Adrenal gland (tissue), 19 donors: ENCODE data around the gene PPP2R3B. TPM values are rescaled to one million over a fixed set of nuclear protein-coding genes. Genes with fewer than 3 reads are reported as not detected.

Source experiments
- DNase-seq, 7 donors: peaks; one replicate each; pipeline ENCODE4 v3.0.0-alpha.2; 2019 to 2020
- H3K27ac ChIP-seq, 5 donors: fragments of 200-600 bp; sonication (generic) in 4 of 5; 1 replicate in 3 of 5; 2 replicates in 2 of 5; pipeline versions ENCODE4 v1.5.1 to v1.8.0; 2016 to 2020; ENCODE audit warnings: mild to moderate bottlenecking in 1 of 5
- H3K27me3 ChIP-seq: fragments of 200-600 bp; 2 replicates; pipeline ENCODE4 v1.8.0; 2021
- H3K36me3 ChIP-seq, 2 donors: fragments of 200-600 bp; replicated peaks in 1 of 2; 1 replicate in 1 of 2; 2 replicates in 1 of 2; pipeline versions ENCODE4 v1.5.1 to v1.8.0; 2018 to 2022
- H3K4me1 ChIP-seq, 2 donors: fragments of 200-600 bp; replicated peaks in 1 of 2; 1 replicate in 1 of 2; 2 replicates in 1 of 2; pipeline versions ENCODE4 v1.5.1 to v1.8.0; 2018 to 2021
- H3K4me3 ChIP-seq, 4 donors: fragments of 200-600 bp; sonication (generic) in 3 of 4; one replicate each; pipeline ENCODE4 v1.5.1; 2016 to 2018
- H3K9me3 ChIP-seq, 3 donors: fragments of 200-600 bp; sonication (generic) in 1 of 3; replicated peaks in 1 of 3; 1 replicate in 2 of 3; 2 replicates in 1 of 3; pipeline versions ENCODE4 v1.5.1 to v1.8.0; 2016 to 2021
- CTCF ChIP-seq, 6 experiments: fragments of 450-650 bp in 4 of 6; fragments of 200-600 bp in 2 of 6; sonication (generic) in 1 of 6; IDR thresholded peaks; 1 replicate in 5 of 6; 2 replicates in 1 of 6; pipeline versions ENCODE4 v1.5.1 to v1.8.0; 2016 to 2021; ENCODE audit warnings: antibody characterized with exemption in 6 of 6, mild to moderate bottlenecking in 2 of 6, moderate library complexity in 1 of 6
- POLR2A ChIP-seq, 2 donors: fragments of 450-650 bp; IDR thresholded peaks; one replicate each; pipeline ENCODE4 v1.6.1; 2017; ENCODE audit warnings: antibody characterized with exemption in 2 of 2, mild to moderate bottlenecking in 2 of 2, moderate library complexity in 1 of 2
- WGBS, 4 donors: extraction: QIAGEN DNeasy Blood & Tissue Kit in 2 of 4; methylation state at CpG; one replicate each; pipeline versions ENCODE4 v1.1.5 to v1.1.7; 2013 to 2017; 5-methylcytosine and 5-hydroxymethylcytosine counted together
- intact Hi-C, 2 donors: fragments of 100-400 bp; cut with DNase I; formaldehyde crosslinking; loops; one replicate each; pipeline versions ENCODE4 v1.14.1 to v1.15.0; 2022 to 2023
- long read RNA-seq, 10 donors: library from polyadenylated mRNA in 3 of 10; unstranded in 2 of 10; stranded (forward) in 1 of 10; transcript quantifications; one replicate each; pipeline ENCODE4 v2.0.0 and lab custom pipeline, GENCODE V29; 2021 to 2026
- polyA plus RNA-seq, 3 donors: library from polyadenylated mRNA; stranded (reverse); fragments of 200-250 nt in 2 of 3; fragments of 350-450 nt in 1 of 3; fragmentation: Illumina TruSeq in 1 of 3; extraction: RNeasy Lipid Tissue Mini Kit (QIAGEN cat#74804) in 1 of 3; gene quantifications; one replicate each; pipeline ENCODE4 v1.2.3, GENCODE V29; 2013 to 2014
- total RNA-seq, 9 donors: library from RNA; depleted of rRNA in 4 of 9; stranded (reverse); fragments of >200 nt in 4 of 9; fragments of 120-200 nt in 1 of 9; fragmentation: NEBNext Ultra II Directional in 1 of 9; extraction: Animal tissue kit (Norgen Biotek cat#: 25700) in 1 of 9; gene quantifications; one replicate each; pipeline versions ENCODE4 v1.1.0 to v1.2.4, GENCODE V29; 2013 to 2023
- donor health status: healthy with polysubstance abuse.
- donor health status: Bipolar disorder and iron deficiency.
- donor health status: DM: yes; HTN: yes; CAD: no.
- donor health status: DM: no; HTN: no; CAD: no.
- donor health status: DM: no; HTN: no; CAD: no.
- donor health status: DM: yes; HTN: yes; CAD: no.

PPP2R3B gene
- total RNA-seq (10 to 100 TPM in 6 of 9 donors, 1 to 10 TPM in 3; 5.6 to 22.1 (median 13.8) TPM), polyA plus RNA-seq (100 to 1,000 TPM in 1 of 3 donors, 10 to 100 TPM in 1, 1 to 10 TPM in 1; 2.1 to 112 (median 68.8) TPM)
- long read RNA-seq, donor 1, partial matches to known transcripts: 0 of 2 reads
- long read RNA-seq, donor 1, other reads (novel, unspliced or antisense): 0 of 2 reads
- long read RNA-seq, donor 2, partial matches to known transcripts: 0 of 1 reads
- long read RNA-seq, donor 2, other reads (novel, unspliced or antisense): 0 of 1 reads
- long read RNA-seq, donor 3, partial matches to known transcripts: 0 of 1 reads
- long read RNA-seq, donor 3, other reads (novel, unspliced or antisense): 0 of 1 reads
- long read RNA-seq, donor 4: 0 reads
- long read RNA-seq, donor 5, transcript PPP2R3B-202 (13 exons, 2,151 nt): major isoform, 33 of 68 reads
- long read RNA-seq, donor 5, partial matches to known transcripts: 1 of 68 reads
- long read RNA-seq, donor 5, other reads (novel, unspliced or antisense): 34 of 68 reads
- long read RNA-seq, donor 6: 0 reads
- long read RNA-seq, donor 7, partial matches to known transcripts: 0 of 3 reads
- long read RNA-seq, donor 7, other reads (novel, unspliced or antisense): 0 of 3 reads
- long read RNA-seq, donor 8, partial matches to known transcripts: 0 of 5 reads
- long read RNA-seq, donor 8, other reads (novel, unspliced or antisense): 0 of 5 reads
- long read RNA-seq, donor 9: 0 reads
- long read RNA-seq, donor 10, partial matches to known transcripts: 0 of 1 reads
- long read RNA-seq, donor 10, other reads (novel, unspliced or antisense): 0 of 1 reads

GRCh38 chrX:386768-387575 lies at the start of gene PPP2R3B:
PPP2R3B (minus strand) TSS chrX:386907; CDS start chrX:386691, 216 bp downstream.
- H3K9me3 ChIP-seq: no peaks in the 10 kb centered on the region
- peak within 1 kb of the TSS; percentile 94 to 99 (median 98) for H3K27ac ChIP-seq
- DNase-seq: peak; percentile 99
- H3K4me1 ChIP-seq: peaks cover 5 to 7% of the 10 kb centered on the region in 2 donors
- H3K36me3 ChIP-seq: no peaks in the 10 kb centered on the region
- 0% methylated on average over 3 to 102 of the region's 102 CpGs for WGBS, 4 donors
- H3K4me3 ChIP-seq: peak within 1 kb of the TSS; percentile 62 to 98 (median 97)
- TF ChIP-seq CTCF (IDR thresholded peaks at IDR 0.05) (peak in 1 of 6 experiments; percentile 31), POLR2A (IDR thresholded peaks at IDR 0.05) (peak; percentile 44 to 55)
- H3K27me3 ChIP-seq: no peaks in the 10 kb centered on the region
- intact Hi-C loops: no loop called here

GRCh38 chrX:435536-436122 lies 48.9 kb upstream of the PPP2R3B start:
- intact Hi-C loops: no loop called here
- no peak for TF ChIP-seq POLR2A (IDR thresholded peaks at IDR 0.05)
- TF ChIP-seq CTCF (IDR thresholded peaks at IDR 0.05): no peak
- Histone ChIP-seq H3K4me1 (no peaks in the 10 kb centered on the region), H3K36me3 (no peaks in the 10 kb centered on the region), H3K9me3 (no peaks in the 10 kb centered on the region), H3K4me3 (no peak overlapping the region), H3K27me3 (peaks cover 9% of the 10 kb centered on the region), H3K27ac (no peak overlapping the region)
- DNase-seq: no peak
- whole genome bisulfite sequencing, 4 donors: 62 to 66% (median 64%) methylated on average over 23 to 29 of the region's 29 CpGs

DNA sequence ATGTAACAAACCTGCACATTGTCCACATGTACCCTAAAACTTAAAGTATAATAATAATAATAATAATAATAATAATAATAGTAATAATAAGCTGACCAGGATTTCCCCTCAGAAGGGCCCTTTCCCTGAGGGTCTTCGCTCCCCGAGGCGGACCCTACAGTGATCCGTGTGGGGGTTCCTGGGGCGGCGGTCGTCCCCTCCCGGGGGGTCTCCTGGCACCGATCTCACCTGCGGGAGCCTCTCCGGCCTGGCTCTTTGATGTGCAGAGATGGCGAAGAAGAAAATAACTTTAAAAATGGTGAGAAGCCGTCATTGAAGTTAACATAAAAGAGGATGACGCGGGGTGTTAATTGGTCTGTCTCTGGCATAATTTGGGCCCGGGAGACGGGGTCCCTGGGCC lies 48.2 kb upstream of the PPP2R3B start:
- Histone ChIP-seq H3K36me3 (no peaks in the 10 kb centered on the region), H3K9me3 (no peaks in the 10 kb centered on the region), H3K4me3 (no peak overlapping the region), H3K27me3 (peaks cover 9% of the 10 kb centered on the region), H3K4me1 (no peaks in the 10 kb centered on the region), H3K27ac (no peak overlapping the region)
- no peak for TF ChIP-seq POLR2A (IDR thresholded peaks at IDR 0.05)
- no peak for TF ChIP-seq CTCF (IDR thresholded peaks at IDR 0.05)
- no peak for DNase-seq
- 37 to 53% (median 49%) methylated on average over 17 of the region's 17 CpGs for WGBS, 4 donors
- intact Hi-C loops: no loop called here
